Measurements from ENCODE around the gene DGCR8. TPM values are rescaled to one million over a fixed set of nuclear protein-coding genes. Genes with fewer than 3 reads are reported as not detected.

DGCR8 gene
- total RNA-seq = 10 to 100 TPM; 37.0 to 66.7 TPM

GRCh38 chr22:20079745-20080444 lies at the start of gene DGCR8:
Gene DGCR8 (plus strand): TSS chr22:20080241. CDS start chr22:20085964, 5,723 bp downstream.
- ATAC-seq = peak; percentile 94 to 95
- no peaks in the 10 kb centered on the region for H3K9me3 Mint-ChIP-seq

GRCh38 chr22:20031732-20032406 lies 48.2 kb upstream of the DGCR8 start:
- Mint-ChIP-seq H3K36me3 (no peaks in the 10 kb centered on the region), H3K27ac (peak overlapping the region in 1 of 2 donors; percentile 60), H3K9me3 (no peaks in the 10 kb centered on the region)
- no peak for DNase-seq (ENCODE audit: low spot score in 2 of 2)
- ATAC-seq = no peak

More at GRCh38 chr22:20079745-20080444, at the start of gene DGCR8:
- H3K27ac Mint-ChIP-seq = peak within 1 kb of the TSS; percentile 75 to 85
- peaks cover 10 to 13% of the 10 kb centered on the region in 2 donors for H3K36me3 Mint-ChIP-seq
- peak; percentile 80 to 87 for DNase-seq (ENCODE audit: low spot score in 2 of 2)

- Mint-ChIP-seq H3K9me3 (no peaks in the 10 kb centered on the region), H3K36me3 (no peaks in the 10 kb centered on the region), H3K27ac (peak overlapping the region in 1 of 2 donors; percentile 50)
- DNase-seq (ENCODE audit: low spot score in 2 of 2) (no peak), ATAC-seq (no peak)
Observed at GRCh38 chr22:20032407-20032991, 47.5 kb upstream of the DGCR8 start.

GRCh38 chr22:20033045-20033706 lies 46.9 kb upstream of the DGCR8 start:
- H3K27ac Mint-ChIP-seq = no peak overlapping the region
- ATAC-seq (no peak), DNase-seq (ENCODE audit: low spot score in 2 of 2) (no peak)
- no peaks in the 10 kb centered on the region for H3K36me3 Mint-ChIP-seq
- H3K9me3 Mint-ChIP-seq = no peaks in the 10 kb centered on the region

- no peak for DNase-seq (ENCODE audit: low spot score in 2 of 2)
- no peak for ATAC-seq
- Mint-ChIP-seq H3K9me3 (no peaks in the 10 kb centered on the region), H3K27ac (peak overlapping the region in 1 of 2 donors; percentile 81), H3K36me3 (no peaks in the 10 kb centered on the region)
Observed at GRCh38 chr22:20034143-20034542, 45.9 kb upstream of the DGCR8 start.

GRCh38 chr22:20035375-20036083 lies 44.5 kb upstream of the DGCR8 start:
- DNase-seq (ENCODE audit: low spot score in 2 of 2) (no peak), ATAC-seq (no peak)
- H3K27ac Mint-ChIP-seq = peak overlapping the region in 1 of 2 donors; percentile 11
- H3K36me3 Mint-ChIP-seq = no peaks in the 10 kb centered on the region
- no peaks in the 10 kb centered on the region for H3K9me3 Mint-ChIP-seq

GRCh38 chr22:20036084-20036482 lies 44.0 kb upstream of the DGCR8 start:
- H3K36me3 Mint-ChIP-seq = no peaks in the 10 kb centered on the region
- H3K9me3 Mint-ChIP-seq = no peaks in the 10 kb centered on the region
- DNase-seq (ENCODE audit: low spot score in 2 of 2) (no peak), ATAC-seq (no peak)
- H3K27ac Mint-ChIP-seq = no peak overlapping the region

- Mint-ChIP-seq H3K27ac (peak overlapping the region; percentile 36 to 81), H3K36me3 (no peaks in the 10 kb centered on the region), H3K9me3 (no peaks in the 10 kb centered on the region)
- ATAC-seq (no peak), DNase-seq (ENCODE audit: low spot score in 2 of 2) (no peak)
Observed at GRCh38 chr22:20036535-20037392, 43.3 kb upstream of the DGCR8 start.

GRCh38 chr22:20037419-20037818 lies 42.6 kb upstream of the DGCR8 start:
- no peak for DNase-seq (ENCODE audit: low spot score in 2 of 2)
- H3K9me3 Mint-ChIP-seq = no peaks in the 10 kb centered on the region
- peak overlapping the region in 1 of 2 donors; percentile 81 for H3K27ac Mint-ChIP-seq
- ATAC-seq = peak; percentile 86 to 92
- no peaks in the 10 kb centered on the region for H3K36me3 Mint-ChIP-seq

- Mint-ChIP-seq H3K9me3 (no peaks in the 10 kb centered on the region), H3K27ac (no peak overlapping the region), H3K36me3 (no peaks in the 10 kb centered on the region)
- DNase-seq (ENCODE audit: low spot score in 2 of 2) (no peak), ATAC-seq (no peak)
Observed at GRCh38 chr22:20038574-20038973, 41.5 kb upstream of the DGCR8 start.

- no peaks in the 10 kb centered on the region for H3K9me3 Mint-ChIP-seq
- ATAC-seq = no peak
- H3K36me3 Mint-ChIP-seq = no peaks in the 10 kb centered on the region
- DNase-seq (ENCODE audit: low spot score in 2 of 2) = no peak
- no peak overlapping the region for H3K27ac Mint-ChIP-seq
Observed at GRCh38 chr22:20039683-20040325, 40.2 kb upstream of the DGCR8 start.

- H3K36me3 Mint-ChIP-seq = no peaks in the 10 kb centered on the region
- DNase-seq (ENCODE audit: low spot score in 2 of 2) (no peak), ATAC-seq (no peak)
- no peak overlapping the region for H3K27ac Mint-ChIP-seq
- H3K9me3 Mint-ChIP-seq = no peaks in the 10 kb centered on the region
Observed at GRCh38 chr22:20040327-20041200, 39.5 kb upstream of the DGCR8 start.

GRCh38 chr22:20043057-20043996 lies 36.7 kb upstream of the DGCR8 start:
- DNase-seq (ENCODE audit: low spot score in 2 of 2) = no peak
- H3K36me3 Mint-ChIP-seq = peaks cover 0 to 16% of the 10 kb centered on the region in 2 donors
- no peak for ATAC-seq
- peak overlapping the region in 1 of 2 donors; percentile 57 for H3K27ac Mint-ChIP-seq
- H3K9me3 Mint-ChIP-seq = no peaks in the 10 kb centered on the region

- Mint-ChIP-seq H3K9me3 (peaks cover 0 to 2% of the 10 kb centered on the region in 2 donors), H3K27ac (no peak overlapping the region), H3K36me3 (peaks cover 0 to 23% of the 10 kb centered on the region in 2 donors)
- ATAC-seq (no peak), DNase-seq (ENCODE audit: low spot score in 2 of 2) (no peak)
Observed at GRCh38 chr22:20043997-20044342, 36.1 kb upstream of the DGCR8 start.
